CD4-positive, alpha-beta T cell (primary cell): Measurements from ENCODE around the gene EML2. TPM values are rescaled to one million over a fixed set of nuclear protein-coding genes. Genes with fewer than 3 reads are reported as not detected.

Experiments used
- ATAC-seq: fragments of 200-7000 bp; cut with Tn5 transposase; one replicate; pipeline ENCODE4 v1.10.0; 2022; ENCODE audit warnings: mild to moderate bottlenecking; ENCODE audit not compliant: poor library complexity
- CTCF ChIA-PET: fragments of 350-600 bp; sonication (Branson Sonifier 250); formaldehyde crosslinking; loops from one replicate; lab custom pipeline; 2021; ENCODE audit warnings: antibody characterized with exemption, inconsistent platforms; lab: Charles Lee
- POLR2A ChIA-PET: fragments of 350-600 bp; sonication (Branson Sonifier 250); formaldehyde crosslinking; loops from one replicate; lab custom pipeline; 2021; ENCODE audit warnings: antibody characterized with exemption, inconsistent platforms; lab: Charles Lee
- DNase-seq, 14 experiments: peaks; one replicate each; pipeline ENCODE4 v3.0.0-alpha.2; 2013 to 2020; ENCODE audit warnings: mixed read lengths in 2 of 14
- H3K27ac ChIP-seq, 2 donors: one replicate each; pipeline versions ENCODE4 v1.5.1 to v1.7.0; 2013; ENCODE audit warnings: low read length in 2 of 2, low read depth in 1 of 2, mild to moderate bottlenecking in 1 of 2
- H3K27me3 ChIP-seq, 2 experiments: 1 replicate in 1 of 2; 2 replicates in 1 of 2; pipeline versions ENCODE4 v1.6.1 to v1.7.0; 2013; ENCODE audit warnings: low read length in 2 of 2, control low read depth in 1 of 2, mild to moderate bottlenecking in 1 of 2, moderate library complexity in 1 of 2; ENCODE audit not compliant: insufficient read depth in 2 of 2, control insufficient read depth in 1 of 2
- H3K36me3 ChIP-seq: one replicate; pipeline ENCODE4 v1.6.1; 2013; ENCODE audit warnings: low read length, control low read depth; ENCODE audit not compliant: insufficient read depth
- H3K4me1 ChIP-seq: one replicate; pipeline ENCODE4 v1.6.1; 2013; ENCODE audit warnings: low read length, control low read depth; ENCODE audit not compliant: insufficient read depth
- H3K4me3 ChIP-seq: one replicate; pipeline ENCODE4 v1.5.1; 2013; ENCODE audit warnings: mild to moderate bottlenecking, low read length, moderate library complexity
- H3K9me3 ChIP-seq, 2 experiments: 1 replicate in 1 of 2; 2 replicates in 1 of 2; pipeline versions ENCODE4 v1.6.1 to v1.7.0; 2013; ENCODE audit warnings: low read length in 2 of 2, mild to moderate bottlenecking in 2 of 2, control low read depth in 1 of 2, moderate library complexity in 1 of 2; ENCODE audit not compliant: control insufficient read depth in 1 of 2, insufficient read depth in 1 of 2
- H3K27ac Mint-ChIP-seq: one replicate; pipeline ENCODE4 v1.8.0; 2020; ENCODE audit warnings: mixed read lengths
- H3K27me3 Mint-ChIP-seq: one replicate; pipeline ENCODE4 v1.8.0; 2021; ENCODE audit warnings: mixed read lengths
- H3K36me3 Mint-ChIP-seq: one replicate; pipeline ENCODE4 v1.8.0; 2021; ENCODE audit warnings: low read depth, mixed read lengths
- H3K4me1 Mint-ChIP-seq: one replicate; pipeline ENCODE4 v1.8.0; 2021; ENCODE audit warnings: low read depth, mixed read lengths
- H3K4me3 Mint-ChIP-seq: one replicate; pipeline ENCODE4 v1.8.0; 2020; ENCODE audit warnings: mild to moderate bottlenecking, mixed read lengths
- H3K9me3 Mint-ChIP-seq: one replicate; pipeline ENCODE4 v1.8.0; 2020; ENCODE audit warnings: mixed read lengths
- CTCF ChIP-seq: fragments of 200-600 bp; IDR thresholded peaks from one replicate; pipeline ENCODE4 v1.8.0; 2022; ENCODE audit warnings: antibody characterized with exemption, mild to moderate bottlenecking
- intact Hi-C, 2 experiments: fragments of 100-400 bp; cut with DNase I in 1 of 2; cut with micrococcal nuclease in 1 of 2; formaldehyde crosslinking; loops; one replicate each; pipeline versions ENCODE4 v1.15.1 to v1.9.0; 2023 to 2025; cut with DNase I, micrococcal nuclease
- total RNA-seq, 174 experiments: library from RNA in 2 of 174; stranded (reverse) in 2 of 174; gene quantifications; one replicate each; pipeline ENCODE4 v1.2.3 and lab custom pipeline; 2021 to 2026

The EML2 gene
- total RNA-seq, 2 experiments from 2014 or later = 29.2 to 30.4 TPM

- TF ChIP-seq CTCF = no peak
Measured at GRCh38 chr19:45601524-45602374, 37.4 kb downstream of the EML2 start, which contains the start of gene GPR4. Gene GPR4 (minus strand): TSS chr19:45602212. CDS start chr19:45591866, 10,346 bp downstream.

GRCh38 chr19:45601115-45601514 is 38.1 kb downstream of the EML2 start:
- no peak overlapping the region for H3K4me3 Mint-ChIP-seq
- peaks cover 0 to 12% of the 10 kb centered on the region in 2 experiments for H3K9me3 ChIP-seq
- H3K27ac Mint-ChIP-seq = no peak overlapping the region
- TF ChIP-seq CTCF = no peak
- peaks cover 56 to 73% of the 10 kb centered on the region in 2 experiments for H3K27me3 ChIP-seq
- intact Hi-C loops = no loop called here
- ChIA-PET POLR2A (no interaction called here), CTCF (interaction anchor here (1.2 kb wide), 1 partner anchor 41 kb away, joined by 3 read pairs; no protein-coding TSS in a partner anchor)
- H3K4me3 ChIP-seq = no peak overlapping the region
- H3K9me3 Mint-ChIP-seq = no peaks in the 10 kb centered on the region
- H3K4me1 Mint-ChIP-seq = peaks cover 30% of the 10 kb centered on the region
- DNase-seq = no peak
- H3K27me3 Mint-ChIP-seq = peaks cover 75% of the 10 kb centered on the region
- H3K4me1 ChIP-seq = peaks cover 23% of the 10 kb centered on the region
- H3K36me3 Mint-ChIP-seq = no peaks in the 10 kb centered on the region
- H3K27ac ChIP-seq = no peak overlapping the region
- ATAC-seq = no peak
- H3K36me3 ChIP-seq = no peaks in the 10 kb centered on the region

More at GRCh38 chr19:45601524-45602374, 37.4 kb downstream of the EML2 start, which contains the start of gene GPR4:
- Histone ChIP-seq H3K27me3 (peaks cover 56 to 72% of the 10 kb centered on the region in 2 experiments), H3K9me3 (peaks cover 0 to 12% of the 10 kb centered on the region in 2 experiments), H3K36me3 (no peaks in the 10 kb centered on the region), H3K4me3 (no peak within 1 kb of the TSS), H3K27ac (no peak within 1 kb of the TSS), H3K4me1 (peaks cover 23% of the 10 kb centered on the region)
- intact Hi-C loops = no loop called here
- Mint-ChIP-seq H3K27me3 (peaks cover 68% of the 10 kb centered on the region), H3K4me3 (no peak within 1 kb of the TSS), H3K27ac (no peak within 1 kb of the TSS), H3K9me3 (no peaks in the 10 kb centered on the region), H3K36me3 (no peaks in the 10 kb centered on the region), H3K4me1 (peaks cover 30% of the 10 kb centered on the region)
- POLR2A ChIA-PET = interaction anchor here (1.2 kb wide), 1 partner anchor 44 kb away, joined by 4 read pairs; no protein-coding TSS in a partner anchor
- DNase-seq (no peak), ATAC-seq (no peak)
- CTCF ChIA-PET = no interaction called here

GRCh38 chr19:45600340-45600885 is 38.8 kb downstream of the EML2 start:
- H3K36me3 Mint-ChIP-seq = no peaks in the 10 kb centered on the region
- Histone ChIP-seq H3K4me3 (no peak overlapping the region), H3K27me3 (peaks cover 59 to 73% of the 10 kb centered on the region in 2 experiments), H3K4me1 (peaks cover 23% of the 10 kb centered on the region), H3K36me3 (no peaks in the 10 kb centered on the region), H3K9me3 (peaks cover 0 to 12% of the 10 kb centered on the region in 2 experiments), H3K27ac (no peak overlapping the region)
- DNase-seq = no peak
- no peaks in the 10 kb centered on the region for H3K9me3 Mint-ChIP-seq
- POLR2A ChIA-PET = interaction anchor here (0.7 kb wide), 1 partner anchor 43 kb away, joined by 4 read pairs; no protein-coding TSS in a partner anchor
- ATAC-seq = no peak
- CTCF ChIA-PET = interaction anchor here (1.2 kb wide), 1 partner anchor 41 kb away, joined by 3 read pairs; no protein-coding TSS in a partner anchor
- H3K27me3 Mint-ChIP-seq = peaks cover 82% of the 10 kb centered on the region
- TF ChIP-seq CTCF = no peak
- intact Hi-C loops = no loop called here
- no peak overlapping the region for H3K27ac Mint-ChIP-seq
- H3K4me3 Mint-ChIP-seq = no peak overlapping the region
- peaks cover 30% of the 10 kb centered on the region for H3K4me1 Mint-ChIP-seq
